Esophagus squamous epithelium (tissue), 4 donors: Measurements from ENCODE around the gene AP1S3.

Source experiments
- POLR2A ChIP-seq, 4 donors: fragments of 450-650 bp; IDR thresholded peaks; one replicate each; pipeline ENCODE4 v1.6.1; 2017; ENCODE audit warnings: antibody characterized with exemption in 4 of 4, mild to moderate bottlenecking in 4 of 4, moderate library complexity in 3 of 4
- TF ChIP-seq, protein P1 (sequence below), 6 experiments: fragments of 450-650 bp in 4 of 6; fragments of 200-600 bp in 2 of 6; sonication (generic) in 2 of 6; IDR thresholded peaks; one replicate each; pipeline ENCODE4 v1.5.1; 2016 to 2019; ENCODE audit warnings: antibody characterized with exemption in 6 of 6, mild to moderate bottlenecking in 4 of 6, moderate library complexity in 4 of 6

DNA sequence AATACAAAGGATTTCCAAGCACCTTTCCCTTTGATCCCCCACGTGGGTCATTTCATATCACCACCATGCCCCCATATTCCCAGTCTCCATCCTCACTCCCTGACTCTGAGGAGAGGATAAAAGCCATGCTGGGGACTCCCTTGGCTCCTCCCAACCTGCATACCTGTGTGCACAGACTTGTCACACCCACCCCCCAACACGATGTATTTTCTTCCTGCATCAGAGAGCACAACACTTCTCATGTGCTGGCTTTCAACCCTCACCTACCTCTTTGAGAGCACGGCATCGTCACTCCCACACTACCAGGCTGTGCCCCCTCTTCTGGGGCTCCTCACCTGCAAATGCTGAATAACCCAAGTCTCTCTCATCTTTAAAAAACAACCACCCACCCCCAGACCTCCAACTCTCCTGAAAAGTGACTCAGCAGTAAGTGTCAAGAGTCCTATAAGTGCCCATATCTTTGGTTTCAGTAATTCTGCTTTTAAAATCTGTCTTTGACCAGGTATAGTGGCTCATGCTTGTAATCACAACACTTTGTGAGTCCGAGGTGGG, 53.1 kb downstream of the AP1S3 start:
- TF ChIP-seq, protein P1, sequence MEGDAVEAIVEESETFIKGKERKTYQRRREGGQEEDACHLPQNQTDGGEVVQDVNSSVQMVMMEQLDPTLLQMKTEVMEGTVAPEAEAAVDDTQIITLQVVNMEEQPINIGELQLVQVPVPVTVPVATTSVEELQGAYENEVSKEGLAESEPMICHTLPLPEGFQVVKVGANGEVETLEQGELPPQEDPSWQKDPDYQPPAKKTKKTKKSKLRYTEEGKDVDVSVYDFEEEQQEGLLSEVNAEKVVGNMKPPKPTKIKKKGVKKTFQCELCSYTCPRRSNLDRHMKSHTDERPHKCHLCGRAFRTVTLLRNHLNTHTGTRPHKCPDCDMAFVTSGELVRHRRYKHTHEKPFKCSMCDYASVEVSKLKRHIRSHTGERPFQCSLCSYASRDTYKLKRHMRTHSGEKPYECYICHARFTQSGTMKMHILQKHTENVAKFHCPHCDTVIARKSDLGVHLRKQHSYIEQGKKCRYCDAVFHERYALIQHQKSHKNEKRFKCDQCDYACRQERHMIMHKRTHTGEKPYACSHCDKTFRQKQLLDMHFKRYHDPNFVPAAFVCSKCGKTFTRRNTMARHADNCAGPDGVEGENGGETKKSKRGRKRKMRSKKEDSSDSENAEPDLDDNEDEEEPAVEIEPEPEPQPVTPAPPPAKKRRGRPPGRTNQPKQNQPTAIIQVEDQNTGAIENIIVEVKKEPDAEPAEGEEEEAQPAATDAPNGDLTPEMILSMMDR (IDR thresholded peaks at IDR 0.05) = no peak
- TF ChIP-seq POLR2A (IDR thresholded peaks at IDR 0.05) = no peak
